ENCODE data around the gene ROBO1.

Gene ROBO1

GRCh38 chr3:78871048-78871447, 896.8 kb downstream of the ROBO1 start:
- no peak for DNase-seq (ENCODE audit: insufficient read length)
- FAIRE-seq = no peak
- no peak for TF ChIP-seq POLR2AphosphoS5 (IDR thresholded peaks at IDR 0.05; ENCODE audit: low read depth, low read length)
- no peak for TF ChIP-seq POLR2A (IDR thresholded peaks at IDR 0.05; ENCODE audit: low read depth, low read length)
- TF ChIP-seq TAF1 (IDR thresholded peaks at IDR 0.05; ENCODE audit: borderline replicate concordance, low read depth, low read length) = no peak

GRCh38 chr3:78870484-78870883, 897.3 kb downstream of the ROBO1 start:
- no peak for FAIRE-seq
- no peak for DNase-seq (ENCODE audit: insufficient read length)
- TF ChIP-seq POLR2A (IDR thresholded peaks at IDR 0.05; ENCODE audit: low read depth, low read length) (no peak), TAF1 (IDR thresholded peaks at IDR 0.05; ENCODE audit: borderline replicate concordance, low read depth, low read length) (no peak), POLR2AphosphoS5 (IDR thresholded peaks at IDR 0.05; ENCODE audit: low read depth, low read length) (no peak)

- TF ChIP-seq TAF1 (IDR thresholded peaks at IDR 0.05; ENCODE audit: borderline replicate concordance, low read depth, low read length) (no peak), POLR2AphosphoS5 (IDR thresholded peaks at IDR 0.05; ENCODE audit: low read depth, low read length) (no peak), POLR2A (IDR thresholded peaks at IDR 0.05; ENCODE audit: low read depth, low read length) (no peak)
- DNase-seq (ENCODE audit: insufficient read length) = no peak
- no peak for FAIRE-seq
Measured at GRCh38 chr3:78868570-78868969, 899.2 kb downstream of the ROBO1 start.

GRCh38 chr3:78867409-78868372, 900.1 kb downstream of the ROBO1 start:
- DNase-seq (ENCODE audit: insufficient read length) (no peak), FAIRE-seq (no peak)
- no peak for TF ChIP-seq POLR2A (IDR thresholded peaks at IDR 0.05; ENCODE audit: low read depth, low read length)
- no peak for TF ChIP-seq POLR2AphosphoS5 (IDR thresholded peaks at IDR 0.05; ENCODE audit: low read depth, low read length)
- TF ChIP-seq TAF1 (IDR thresholded peaks at IDR 0.05; ENCODE audit: borderline replicate concordance, low read depth, low read length) = no peak

- TF ChIP-seq TAF1 (IDR thresholded peaks at IDR 0.05; ENCODE audit: borderline replicate concordance, low read depth, low read length) = no peak
- no peak for FAIRE-seq
- no peak for DNase-seq (ENCODE audit: insufficient read length)
Measured at GRCh38 chr3:78863306-78864203, 904.2 kb downstream of the ROBO1 start.

- FAIRE-seq (no peak), DNase-seq (ENCODE audit: insufficient read length) (no peak)
- no peak for TF ChIP-seq POLR2A (IDR thresholded peaks at IDR 0.05; ENCODE audit: low read depth, low read length)
- no peak for TF ChIP-seq POLR2AphosphoS5 (IDR thresholded peaks at IDR 0.05; ENCODE audit: low read depth, low read length)
- TF ChIP-seq TAF1 (IDR thresholded peaks at IDR 0.05; ENCODE audit: borderline replicate concordance, low read depth, low read length) = no peak
Measured at GRCh38 chr3:78861156-78861555, 906.6 kb downstream of the ROBO1 start.

GRCh38 chr3:78860567-78860966, 907.2 kb downstream of the ROBO1 start:
- TF ChIP-seq POLR2A (IDR thresholded peaks at IDR 0.05; ENCODE audit: low read depth, low read length) (no peak), POLR2AphosphoS5 (IDR thresholded peaks at IDR 0.05; ENCODE audit: low read depth, low read length) (no peak), TAF1 (IDR thresholded peaks at IDR 0.05; ENCODE audit: borderline replicate concordance, low read depth, low read length) (no peak)
- DNase-seq (ENCODE audit: insufficient read length) (no peak), FAIRE-seq (no peak)

GRCh38 chr3:78858910-78859309, 908.9 kb downstream of the ROBO1 start:
- FAIRE-seq (no peak), DNase-seq (ENCODE audit: insufficient read length) (no peak)
- TF ChIP-seq POLR2AphosphoS5 (IDR thresholded peaks at IDR 0.05; ENCODE audit: low read depth, low read length) (no peak), POLR2A (IDR thresholded peaks at IDR 0.05; ENCODE audit: low read depth, low read length) (no peak), TAF1 (IDR thresholded peaks at IDR 0.05; ENCODE audit: borderline replicate concordance, low read depth, low read length) (no peak)

GRCh38 chr3:78858174-78858573, 909.6 kb downstream of the ROBO1 start:
- FAIRE-seq (no peak), DNase-seq (ENCODE audit: insufficient read length) (no peak)
- TF ChIP-seq POLR2A (IDR thresholded peaks at IDR 0.05; ENCODE audit: low read depth, low read length) (no peak), POLR2AphosphoS5 (IDR thresholded peaks at IDR 0.05; ENCODE audit: low read depth, low read length) (no peak), TAF1 (IDR thresholded peaks at IDR 0.05; ENCODE audit: borderline replicate concordance, low read depth, low read length) (no peak)

GRCh38 chr3:78857494-78858111, 910.2 kb downstream of the ROBO1 start:
- DNase-seq (ENCODE audit: insufficient read length) (no peak), FAIRE-seq (no peak)
- TF ChIP-seq TAF1 (IDR thresholded peaks at IDR 0.05; ENCODE audit: borderline replicate concordance, low read depth, low read length) = no peak
- no peak for TF ChIP-seq POLR2A (IDR thresholded peaks at IDR 0.05; ENCODE audit: low read depth, low read length)

GRCh38 chr3:78856164-78856563, 911.6 kb downstream of the ROBO1 start:
- TF ChIP-seq TAF1 (IDR thresholded peaks at IDR 0.05; ENCODE audit: borderline replicate concordance, low read depth, low read length) (no peak), POLR2A (IDR thresholded peaks at IDR 0.05; ENCODE audit: low read depth, low read length) (no peak), POLR2AphosphoS5 (IDR thresholded peaks at IDR 0.05; ENCODE audit: low read depth, low read length) (no peak)
- no peak for FAIRE-seq
- no peak for DNase-seq (ENCODE audit: insufficient read length)

All from GM12892 (cell line).